Right lobe of liver (tissue), 4 donors: ENCODE results near the gene SNTN.

Experiments used
- POLR2A ChIP-seq: fragments of 450-650 bp; IDR thresholded peaks from one replicate; pipeline ENCODE4 v1.6.1; 2017; ENCODE audit warnings: antibody characterized with exemption, mild to moderate bottlenecking
- TF ChIP-seq, protein P1 (sequence below), 4 donors: fragments of 200-600 bp in 3 of 4; fragments of 450-650 bp in 1 of 4; IDR thresholded peaks; one replicate each; pipeline versions ENCODE4 v1.5.1 to v1.8.0; 2016 to 2022; ENCODE audit warnings: antibody characterized with exemption in 4 of 4, mild to moderate bottlenecking in 2 of 4
- donor health status: DM: no; HTN: no; CAD: no.
- donor health status: DM: no; HTN: no; CAD: no.
- donor health status: DM: no; HTN: yes; CAD: no.

DNA sequence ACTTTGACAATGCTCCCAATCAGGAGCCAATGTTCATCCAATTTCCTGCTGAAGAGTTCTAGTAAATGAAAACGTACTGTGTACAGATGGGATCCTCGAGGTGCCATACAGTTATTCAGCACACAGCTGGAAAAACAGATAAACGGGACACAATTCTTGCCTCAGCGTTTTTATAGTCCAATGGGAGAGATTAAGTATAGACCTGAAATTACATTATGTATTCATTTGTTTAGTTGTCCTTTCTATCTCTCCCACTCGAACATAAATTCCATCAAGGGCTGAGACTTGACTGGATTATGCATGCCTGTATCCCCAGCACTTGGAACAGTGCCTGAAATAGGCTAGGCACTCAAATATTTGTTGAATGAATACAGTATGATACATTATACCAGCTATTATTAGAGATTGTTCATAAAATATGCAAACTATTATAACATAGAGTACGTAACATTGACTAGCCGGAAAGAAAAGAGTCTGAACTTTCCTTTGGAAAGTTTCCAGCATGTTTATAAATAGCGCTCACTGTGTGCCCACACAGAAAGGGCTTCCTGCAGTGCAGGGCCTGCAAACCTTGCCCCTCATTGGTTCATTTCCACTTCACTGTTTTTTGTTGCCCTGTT lies 27.4 kb upstream of the SNTN start:
- TF ChIP-seq, protein P1, sequence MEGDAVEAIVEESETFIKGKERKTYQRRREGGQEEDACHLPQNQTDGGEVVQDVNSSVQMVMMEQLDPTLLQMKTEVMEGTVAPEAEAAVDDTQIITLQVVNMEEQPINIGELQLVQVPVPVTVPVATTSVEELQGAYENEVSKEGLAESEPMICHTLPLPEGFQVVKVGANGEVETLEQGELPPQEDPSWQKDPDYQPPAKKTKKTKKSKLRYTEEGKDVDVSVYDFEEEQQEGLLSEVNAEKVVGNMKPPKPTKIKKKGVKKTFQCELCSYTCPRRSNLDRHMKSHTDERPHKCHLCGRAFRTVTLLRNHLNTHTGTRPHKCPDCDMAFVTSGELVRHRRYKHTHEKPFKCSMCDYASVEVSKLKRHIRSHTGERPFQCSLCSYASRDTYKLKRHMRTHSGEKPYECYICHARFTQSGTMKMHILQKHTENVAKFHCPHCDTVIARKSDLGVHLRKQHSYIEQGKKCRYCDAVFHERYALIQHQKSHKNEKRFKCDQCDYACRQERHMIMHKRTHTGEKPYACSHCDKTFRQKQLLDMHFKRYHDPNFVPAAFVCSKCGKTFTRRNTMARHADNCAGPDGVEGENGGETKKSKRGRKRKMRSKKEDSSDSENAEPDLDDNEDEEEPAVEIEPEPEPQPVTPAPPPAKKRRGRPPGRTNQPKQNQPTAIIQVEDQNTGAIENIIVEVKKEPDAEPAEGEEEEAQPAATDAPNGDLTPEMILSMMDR (IDR thresholded peaks at IDR 0.05), result no peak
- TF ChIP-seq POLR2A, result no peak
